ENCODE measurements around the gene MTMR12.

Gene MTMR12

GRCh38 chr5:32280656-32281081 is 32.1 kb downstream of the MTMR12 start:
- ATAC-seq = no peak
- TF ChIP-seq ZFP3 (CRISPR knock-in tag; IDR thresholded peaks at IDR 0.05) (no peak), CSDC2 (CRISPR knock-in tag; IDR thresholded peaks at IDR 0.05) (no peak), SNAI2 (CRISPR knock-in tag; IDR thresholded peaks at IDR 0.05) (no peak), ZFP30 (CRISPR knock-in tag; IDR thresholded peaks at IDR 0.05) (no peak), ISL1 (CRISPR knock-in tag; IDR thresholded peaks at IDR 0.05) (no peak), ZNF70 (CRISPR knock-in tag; IDR thresholded peaks at IDR 0.05) (no peak), TOX (CRISPR knock-in tag; IDR thresholded peaks at IDR 0.05; ENCODE audit: borderline replicate concordance) (no peak), ZC3H10 (CRISPR knock-in tag; IDR thresholded peaks at IDR 0.05) (no peak), ZNF565 (CRISPR knock-in tag; conservative IDR thresholded peaks at IDR 0.05; ENCODE audit: low read depth) (no peak), ZNF8 (CRISPR knock-in tag; IDR thresholded peaks at IDR 0.05) (no peak), RARB (CRISPR knock-in tag; IDR thresholded peaks at IDR 0.05) (no peak), GLIS3 (CRISPR knock-in tag; IDR thresholded peaks at IDR 0.05) (no peak), ARNTL (CRISPR knock-in tag; IDR thresholded peaks at IDR 0.05; ENCODE audit: borderline replicate concordance, low read depth) (no peak)
- TF ChIP-seq, protein P1, sequence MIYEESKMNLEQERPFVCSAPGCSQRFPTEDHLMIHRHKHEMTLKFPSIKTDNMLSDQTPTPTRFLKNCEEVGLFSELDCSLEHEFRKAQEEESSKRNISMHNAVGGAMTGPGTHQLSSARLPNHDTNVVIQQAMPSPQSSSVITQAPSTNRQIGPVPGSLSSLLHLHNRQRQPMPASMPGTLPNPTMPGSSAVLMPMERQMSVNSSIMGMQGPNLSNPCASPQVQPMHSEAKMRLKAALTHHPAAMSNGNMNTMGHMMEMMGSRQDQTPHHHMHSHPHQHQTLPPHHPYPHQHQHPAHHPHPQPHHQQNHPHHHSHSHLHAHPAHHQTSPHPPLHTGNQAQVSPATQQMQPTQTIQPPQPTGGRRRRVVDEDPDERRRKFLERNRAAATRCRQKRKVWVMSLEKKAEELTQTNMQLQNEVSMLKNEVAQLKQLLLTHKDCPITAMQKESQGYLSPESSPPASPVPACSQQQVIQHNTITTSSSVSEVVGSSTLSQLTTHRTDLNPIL (CRISPR knock-in tag; IDR thresholded peaks at IDR 0.05; ENCODE audit: low read depth) = no peak
- TF ChIP-seq, protein P2, sequence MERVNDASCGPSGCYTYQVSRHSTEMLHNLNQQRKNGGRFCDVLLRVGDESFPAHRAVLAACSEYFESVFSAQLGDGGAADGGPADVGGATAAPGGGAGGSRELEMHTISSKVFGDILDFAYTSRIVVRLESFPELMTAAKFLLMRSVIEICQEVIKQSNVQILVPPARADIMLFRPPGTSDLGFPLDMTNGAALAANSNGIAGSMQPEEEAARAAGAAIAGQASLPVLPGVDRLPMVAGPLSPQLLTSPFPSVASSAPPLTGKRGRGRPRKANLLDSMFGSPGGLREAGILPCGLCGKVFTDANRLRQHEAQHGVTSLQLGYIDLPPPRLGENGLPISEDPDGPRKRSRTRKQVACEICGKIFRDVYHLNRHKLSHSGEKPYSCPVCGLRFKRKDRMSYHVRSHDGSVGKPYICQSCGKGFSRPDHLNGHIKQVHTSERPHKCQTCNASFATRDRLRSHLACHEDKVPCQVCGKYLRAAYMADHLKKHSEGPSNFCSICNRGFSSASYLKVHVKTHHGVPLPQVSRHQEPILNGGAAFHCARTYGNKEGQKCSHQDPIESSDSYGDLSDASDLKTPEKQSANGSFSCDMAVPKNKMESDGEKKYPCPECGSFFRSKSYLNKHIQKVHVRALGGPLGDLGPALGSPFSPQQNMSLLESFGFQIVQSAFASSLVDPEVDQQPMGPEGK (CRISPR knock-in tag; IDR thresholded peaks at IDR 0.05; ENCODE audit: borderline replicate concordance) = no peak
- TF ChIP-seq, protein P3, sequence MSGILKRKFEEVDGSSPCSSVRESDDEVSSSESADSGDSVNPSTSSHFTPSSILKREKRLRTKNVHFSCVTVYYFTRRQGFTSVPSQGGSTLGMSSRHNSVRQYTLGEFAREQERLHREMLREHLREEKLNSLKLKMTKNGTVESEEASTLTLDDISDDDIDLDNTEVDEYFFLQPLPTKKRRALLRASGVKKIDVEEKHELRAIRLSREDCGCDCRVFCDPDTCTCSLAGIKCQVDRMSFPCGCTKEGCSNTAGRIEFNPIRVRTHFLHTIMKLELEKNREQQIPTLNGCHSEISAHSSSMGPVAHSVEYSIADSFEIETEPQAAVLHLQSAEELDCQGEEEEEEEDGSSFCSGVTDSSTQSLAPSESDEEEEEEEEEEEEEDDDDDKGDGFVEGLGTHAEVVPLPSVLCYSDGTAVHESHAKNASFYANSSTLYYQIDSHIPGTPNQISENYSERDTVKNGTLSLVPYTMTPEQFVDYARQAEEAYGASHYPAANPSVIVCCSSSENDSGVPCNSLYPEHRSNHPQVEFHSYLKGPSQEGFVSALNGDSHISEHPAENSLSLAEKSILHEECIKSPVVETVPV (CRISPR knock-in tag; IDR thresholded peaks at IDR 0.05) = no peak
- TF ChIP-seq, protein P4, sequence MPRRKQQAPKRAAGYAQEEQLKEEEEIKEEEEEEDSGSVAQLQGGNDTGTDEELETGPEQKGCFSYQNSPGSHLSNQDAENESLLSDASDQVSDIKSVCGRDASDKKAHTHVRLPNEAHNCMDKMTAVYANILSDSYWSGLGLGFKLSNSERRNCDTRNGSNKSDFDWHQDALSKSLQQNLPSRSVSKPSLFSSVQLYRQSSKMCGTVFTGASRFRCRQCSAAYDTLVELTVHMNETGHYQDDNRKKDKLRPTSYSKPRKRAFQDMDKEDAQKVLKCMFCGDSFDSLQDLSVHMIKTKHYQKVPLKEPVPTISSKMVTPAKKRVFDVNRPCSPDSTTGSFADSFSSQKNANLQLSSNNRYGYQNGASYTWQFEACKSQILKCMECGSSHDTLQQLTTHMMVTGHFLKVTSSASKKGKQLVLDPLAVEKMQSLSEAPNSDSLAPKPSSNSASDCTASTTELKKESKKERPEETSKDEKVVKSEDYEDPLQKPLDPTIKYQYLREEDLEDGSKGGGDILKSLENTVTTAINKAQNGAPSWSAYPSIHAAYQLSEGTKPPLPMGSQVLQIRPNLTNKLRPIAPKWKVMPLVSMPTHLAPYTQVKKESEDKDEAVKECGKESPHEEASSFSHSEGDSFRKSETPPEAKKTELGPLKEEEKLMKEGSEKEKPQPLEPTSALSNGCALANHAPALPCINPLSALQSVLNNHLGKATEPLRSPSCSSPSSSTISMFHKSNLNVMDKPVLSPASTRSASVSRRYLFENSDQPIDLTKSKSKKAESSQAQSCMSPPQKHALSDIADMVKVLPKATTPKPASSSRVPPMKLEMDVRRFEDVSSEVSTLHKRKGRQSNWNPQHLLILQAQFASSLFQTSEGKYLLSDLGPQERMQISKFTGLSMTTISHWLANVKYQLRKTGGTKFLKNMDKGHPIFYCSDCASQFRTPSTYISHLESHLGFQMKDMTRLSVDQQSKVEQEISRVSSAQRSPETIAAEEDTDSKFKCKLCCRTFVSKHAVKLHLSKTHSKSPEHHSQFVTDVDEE (CRISPR knock-in tag; IDR thresholded peaks at IDR 0.05) = no peak

DNA sequence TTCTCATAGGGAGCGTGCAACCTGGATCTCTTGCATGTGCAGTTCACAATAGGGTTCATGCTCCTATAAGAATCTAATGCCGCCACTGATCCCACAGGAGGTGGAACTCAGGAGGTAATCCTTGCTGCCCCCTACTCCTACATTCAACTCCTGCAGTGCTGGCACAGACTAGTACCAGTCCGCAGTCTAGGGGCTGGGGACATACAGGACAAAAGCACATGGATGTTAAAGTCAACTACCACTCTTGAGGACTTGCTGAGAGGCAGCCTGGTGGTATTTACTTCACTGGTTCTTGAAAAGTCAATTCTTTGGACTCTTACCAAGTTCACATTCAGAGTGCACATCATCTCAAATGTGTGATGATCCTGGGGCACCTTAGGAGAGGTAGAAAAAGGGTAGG is 33.0 kb downstream of the MTMR12 start:
- TF ChIP-seq RARB (CRISPR knock-in tag; IDR thresholded peaks at IDR 0.05) = no peak
- TF ChIP-seq, protein P1 (CRISPR knock-in tag; IDR thresholded peaks at IDR 0.05; ENCODE audit: low read depth) = no peak
- TF ChIP-seq BACH2 (CRISPR knock-in tag; IDR thresholded peaks at IDR 0.05; ENCODE audit: borderline replicate concordance) = no peak
- TF ChIP-seq ZFP3 (CRISPR knock-in tag; IDR thresholded peaks at IDR 0.05) = no peak
- TF ChIP-seq OSR1 (CRISPR knock-in tag; IDR thresholded peaks at IDR 0.05) = no peak
- no peak for TF ChIP-seq TOX (CRISPR knock-in tag; IDR thresholded peaks at IDR 0.05; ENCODE audit: borderline replicate concordance)
- TF ChIP-seq, protein P5, sequence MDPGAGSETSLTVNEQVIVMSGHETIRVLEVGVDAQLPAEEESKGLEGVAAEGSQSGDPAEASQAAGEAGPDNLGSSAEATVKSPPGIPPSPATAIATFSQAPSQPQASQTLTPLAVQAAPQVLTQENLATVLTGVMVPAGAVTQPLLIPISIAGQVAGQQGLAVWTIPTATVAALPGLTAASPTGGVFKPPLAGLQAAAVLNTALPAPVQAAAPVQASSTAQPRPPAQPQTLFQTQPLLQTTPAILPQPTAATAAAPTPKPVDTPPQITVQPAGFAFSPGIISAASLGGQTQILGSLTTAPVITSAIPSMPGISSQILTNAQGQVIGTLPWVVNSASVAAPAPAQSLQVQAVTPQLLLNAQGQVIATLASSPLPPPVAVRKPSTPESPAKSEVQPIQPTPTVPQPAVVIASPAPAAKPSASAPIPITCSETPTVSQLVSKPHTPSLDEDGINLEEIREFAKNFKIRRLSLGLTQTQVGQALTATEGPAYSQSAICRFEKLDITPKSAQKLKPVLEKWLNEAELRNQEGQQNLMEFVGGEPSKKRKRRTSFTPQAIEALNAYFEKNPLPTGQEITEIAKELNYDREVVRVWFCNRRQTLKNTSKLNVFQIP (CRISPR knock-in tag; IDR thresholded peaks at IDR 0.05; ENCODE audit: borderline replicate concordance, low read depth) = no peak

DNA sequence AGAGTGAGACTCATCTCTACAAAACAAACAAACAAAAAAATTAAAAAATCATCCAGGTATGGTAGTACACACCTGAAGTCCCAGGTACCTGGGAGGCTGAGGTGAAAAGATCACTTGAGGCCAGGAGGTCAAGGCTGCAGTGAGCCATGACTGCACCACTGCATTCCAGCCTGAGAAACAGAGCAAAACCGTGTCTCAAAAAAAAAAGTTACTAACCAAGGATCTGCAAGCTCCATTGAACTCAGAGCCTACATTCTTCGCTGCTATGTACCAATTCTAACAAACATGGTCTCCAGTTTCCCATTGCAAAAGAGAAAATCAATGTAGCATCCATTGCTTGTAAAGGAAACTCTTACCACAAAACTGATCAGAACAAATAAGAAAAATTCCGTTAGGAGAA is 33.5 kb downstream of the MTMR12 start:
- no peak for ATAC-seq
- TF ChIP-seq CSDC2 (CRISPR knock-in tag; IDR thresholded peaks at IDR 0.05) (no peak), ZNF565 (CRISPR knock-in tag; conservative IDR thresholded peaks at IDR 0.05; ENCODE audit: low read depth) (no peak), RARB (CRISPR knock-in tag; IDR thresholded peaks at IDR 0.05) (no peak)
- TF ChIP-seq, protein P4 (CRISPR knock-in tag; IDR thresholded peaks at IDR 0.05) = no peak

More for the DNA sequence above, 33.0 kb downstream of the MTMR12 start:
- no peak for ATAC-seq

Measured in SK-N-SH treated with all-trans-retinoic acid at 6 μM for 48 hours (cell line).